B cell (primary cell): ENCODE measurements around the gene MZB1. TPM values are rescaled to one million over a fixed set of nuclear protein-coding genes. Genes with fewer than 3 reads are reported as not detected.

Experiments used
- ATAC-seq: fragments of 200-7000 bp; cut with Tn5 transposase; one replicate; pipeline ENCODE4 v1.10.0; 2021; ENCODE audit warnings: low read depth, mild to moderate bottlenecking, moderate number of reproducible peaks, moderate library complexity
- CTCF ChIA-PET: fragments of 350-600 bp; sonication (Branson Sonifier 250); formaldehyde crosslinking; loops from one replicate; lab custom pipeline; 2021; ENCODE audit warnings: antibody characterized with exemption, inconsistent platforms; lab: Charles Lee
- POLR2A ChIA-PET: fragments of 350-600 bp; sonication (Branson Sonifier 250); formaldehyde crosslinking; loops from one replicate; lab custom pipeline; 2021; ENCODE audit warnings: antibody characterized with exemption; lab: Charles Lee
- DNase-seq: peaks from one replicate; pipeline ENCODE4 v3.0.0; 2013
- H2AFZ ChIP-seq: 2 replicates; pipeline ENCODE4 v1.6.1; 2012; ENCODE audit warnings: mild to moderate bottlenecking, low read depth, low read length; ENCODE audit not compliant: insufficient read depth, poor library complexity, severe bottlenecking
- H3K27ac ChIP-seq, 2 donors: 1 replicate in 1 of 2; 2 replicates in 1 of 2; pipeline ENCODE4 v1.5.1; 2012 to 2013; ENCODE audit warnings: low read length in 2 of 2, mild to moderate bottlenecking in 2 of 2, moderate library complexity in 1 of 2
- H3K27me3 ChIP-seq, 4 experiments: fragments of 200-600 bp in 1 of 4; sonication (generic) in 1 of 4; replicated peaks in 1 of 4; 1 replicate in 2 of 4; 2 replicates in 2 of 4; pipeline versions ENCODE4 v1.6.1 to v1.7.0; 2013 to 2016; ENCODE audit warnings: low read length in 3 of 4, mild to moderate bottlenecking in 2 of 4, mixed read lengths in 1 of 4, moderate library complexity in 1 of 4; ENCODE audit not compliant: insufficient read depth in 4 of 4, control insufficient read depth in 3 of 4; ENCODE audit errors: control extremely low read depth in 1 of 4
- H3K36me3 ChIP-seq, 2 experiments: replicated peaks in 1 of 2; 1 replicate in 1 of 2; 2 replicates in 1 of 2; pipeline versions ENCODE4 v1.6.1 to v1.7.1; 2013; ENCODE audit warnings: low read length in 1 of 2; ENCODE audit not compliant: insufficient read depth in 2 of 2, control insufficient read depth in 1 of 2; ENCODE audit errors: control extremely low read depth in 1 of 2, extremely low read depth in 1 of 2
- H3K4me1 ChIP-seq, 2 donors: fragments of 200-600 bp in 1 of 2; sonication (generic) in 1 of 2; 1 replicate in 1 of 2; 2 replicates in 1 of 2; pipeline versions ENCODE4 v1.5.1 to v1.6.1; 2013 to 2017; ENCODE audit warnings: low read length in 2 of 2; ENCODE audit not compliant: control insufficient read depth in 2 of 2, insufficient read depth in 2 of 2
- H3K4me2 ChIP-seq: replicated peaks from 2 replicates; pipeline ENCODE3; 2012; ENCODE audit warnings: mild to moderate bottlenecking, low read depth, low read length; ENCODE audit not compliant: poor library complexity, severe bottlenecking
- H3K4me3 ChIP-seq, 5 experiments: fragments of 200-600 bp in 1 of 5; sonication (generic) in 1 of 5; 1 replicate in 3 of 5; 2 replicates in 2 of 5; pipeline versions ENCODE4 v1.5.1 to v1.7.0; 2011 to 2016; ENCODE audit warnings: low read length in 4 of 5, mild to moderate bottlenecking in 4 of 5, low read depth in 2 of 5, control low read depth in 1 of 5, moderate library complexity in 1 of 5; ENCODE audit not compliant: insufficient read depth in 1 of 5; ENCODE audit errors: control extremely low read depth in 1 of 5, extremely low read depth in 1 of 5
- H3K79me2 ChIP-seq: fragments of 200-600 bp; sonication (generic); one replicate; pipeline ENCODE4 v1.6.0; 2016; ENCODE audit warnings: low read length; ENCODE audit not compliant: control insufficient read depth, insufficient read depth
- H3K9ac ChIP-seq: fragments of 200-600 bp; sonication (generic); 2 replicates; pipeline ENCODE4 v1.6.1; 2017; ENCODE audit warnings: mild to moderate bottlenecking, low read length, moderate library complexity
- H3K9me3 ChIP-seq, 3 donors: one replicate each; pipeline versions ENCODE4 v1.6.1 to v1.7.1; 2013; ENCODE audit warnings: low read length in 2 of 3; ENCODE audit not compliant: control insufficient read depth in 2 of 3, insufficient read depth in 1 of 3; ENCODE audit errors: control extremely low read depth in 1 of 3
- H4K20me1 ChIP-seq: 2 replicates; pipeline ENCODE4 v1.6.0; 2012; ENCODE audit warnings: mild to moderate bottlenecking, low read length; ENCODE audit not compliant: insufficient read depth, control insufficient read depth, poor library complexity, severe bottlenecking
- H3K27ac Mint-ChIP-seq: one replicate; pipeline ENCODE4 v1.8.0; 2021; ENCODE audit warnings: mixed read lengths
- H3K27me3 Mint-ChIP-seq: one replicate; pipeline ENCODE4 v1.8.0; 2021; ENCODE audit warnings: mixed read lengths
- H3K4me1 Mint-ChIP-seq: one replicate; pipeline ENCODE4 v1.8.0; 2021; ENCODE audit warnings: mixed read lengths
- H3K4me3 Mint-ChIP-seq: one replicate; pipeline ENCODE4 v1.8.0; 2021; ENCODE audit warnings: mixed read lengths
- H3K9me3 Mint-ChIP-seq: one replicate; pipeline ENCODE4 v1.8.0; 2022; ENCODE audit warnings: mixed read lengths; ENCODE audit not compliant: insufficient read depth
- CTCF ChIP-seq: fragments of 200-600 bp; IDR thresholded peaks from one replicate; pipeline ENCODE4 v1.8.0; 2022; ENCODE audit warnings: antibody characterized with exemption, mild to moderate bottlenecking
- EZH2 ChIP-seq: IDR thresholded peaks from 2 replicates; pipeline ENCODE4 v1.6.1; 2012; ENCODE audit warnings: borderline replicate concordance, low read depth, mild to moderate bottlenecking, moderate library complexity, low read length; ENCODE audit not compliant: insufficient read depth, poor library complexity, severe bottlenecking
- WGBS: methylation state at CpG from one replicate; pipeline ENCODE4 v1.1.5; 2013; ENCODE audit warnings: missing lambda C conversion rate; ENCODE audit not compliant: insufficient coverage; 5-methylcytosine and 5-hydroxymethylcytosine counted together
- intact Hi-C: fragments of 100-400 bp; cut with micrococcal nuclease; formaldehyde crosslinking; loops from one replicate; pipeline ENCODE4 v1.10.0; 2022
- polyA plus RNA-seq: library from polyadenylated mRNA; depleted of rRNA; stranded (reverse); fragments of >200 nt; gene quantifications from 2 replicates; pipeline ENCODE4 v1.2.3, GENCODE V29; 2012
- total RNA-seq, 2 donors: library from RNA; stranded (reverse); fragments of 120-200 nt in 1 of 2; gene quantifications; 1 replicate in 1 of 2; 2 replicates in 1 of 2; pipeline versions ENCODE4 v1.2.3 to v1.2.4, GENCODE V29; 2013 to 2022

The MZB1 gene
- total and polyA plus RNA-seq, 2 donors (not counting 1 experiment from before 2014, with no cell fraction given), result 72.2 to 306 TPM

DNA sequence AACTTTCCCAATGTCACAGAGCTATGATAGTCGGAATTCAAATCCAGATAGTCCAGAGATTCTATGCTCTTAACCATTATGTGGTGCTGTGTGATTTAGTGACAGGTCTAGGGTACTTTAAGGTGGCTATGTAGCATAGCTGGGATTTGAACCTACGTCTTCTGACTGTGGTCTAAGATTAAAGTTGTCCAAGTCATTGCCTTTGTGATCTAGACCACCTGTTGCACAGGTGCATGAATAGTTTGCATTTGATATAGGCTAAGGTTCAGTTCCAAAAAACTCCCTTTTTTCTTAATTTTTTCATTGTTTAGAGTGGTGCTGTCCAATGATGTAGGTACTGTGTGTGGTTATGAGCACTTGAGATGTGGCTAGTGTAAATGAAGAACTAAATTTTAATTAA, 45.5 kb downstream of the MZB1 start:
- peak overlapping the region; percentile 27 for H3K4me3 Mint-ChIP-seq
- no peaks in the 10 kb centered on the region for H3K27me3 ChIP-seq
- ATAC-seq, result no peak
- TF ChIP-seq EZH2 (no peak), CTCF (no peak)
- H3K36me3 ChIP-seq, result peaks cover 2 to 6% of the 10 kb centered on the region in 2 experiments
- H4K20me1 ChIP-seq, result peaks cover 68% of the 10 kb centered on the region
- peaks cover 81% of the 10 kb centered on the region for H3K79me2 ChIP-seq
- H3K27ac Mint-ChIP-seq, result no peak overlapping the region
- intact Hi-C loops, result loop anchor here (10.0 kb wide), 1 partner anchor 171 kb away; no protein-coding TSS in a partner anchor
- 88% methylated on average over 1 of the region's 2 CpGs for WGBS
- DNase-seq, result no peak
- H3K9ac ChIP-seq, result no peak overlapping the region
- no peak overlapping the region for H2AFZ ChIP-seq
- H3K4me3 ChIP-seq, result no peak overlapping the region
- H3K27ac ChIP-seq, result no peak overlapping the region
- H3K4me1 ChIP-seq, result peaks cover 29 to 39% of the 10 kb centered on the region in 2 donors
- H3K9me3 Mint-ChIP-seq, result no peaks in the 10 kb centered on the region
- no peaks in the 10 kb centered on the region for H3K27me3 Mint-ChIP-seq
- H3K4me1 Mint-ChIP-seq, result peaks cover 59% of the 10 kb centered on the region
- CTCF ChIA-PET, result interaction anchor here (0.7 to 1.6 kb wide), 3 partner anchors 21 to 48 kb away, joined by 3 to 6 read pairs (median 3); no protein-coding TSS in a partner anchor
- peak overlapping the region; percentile 79 for H3K4me2 ChIP-seq
- POLR2A ChIA-PET, result no interaction called here
- H3K9me3 ChIP-seq, result no peaks in the 10 kb centered on the region

DNA sequence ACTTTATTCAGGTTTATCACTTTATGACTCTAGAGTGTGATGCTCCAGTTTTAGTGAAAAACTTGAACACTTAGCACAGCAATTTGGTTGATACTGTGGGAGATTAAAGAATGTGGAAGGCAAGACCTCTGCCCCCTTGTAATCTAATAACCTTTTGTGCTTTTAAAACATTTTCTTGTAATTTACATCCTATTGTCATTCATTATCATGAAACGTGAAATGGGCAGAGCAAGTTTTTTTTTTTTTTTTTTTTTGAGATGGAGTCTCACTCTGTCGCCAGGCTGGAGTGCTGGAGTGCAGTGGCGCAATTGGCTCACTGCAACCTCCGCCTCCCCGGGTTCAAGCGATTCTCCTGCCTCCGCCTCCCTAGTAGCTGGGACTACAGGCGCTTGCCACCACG, 46.2 kb downstream of the MZB1 start:
- ATAC-seq (no peak), DNase-seq (no peak)
- peak overlapping the region; percentile 94 for H3K9ac ChIP-seq
- no peaks in the 10 kb centered on the region for H3K9me3 ChIP-seq
- peak overlapping the region in 1 of 2 donors; percentile 96 for H3K27ac ChIP-seq
- Mint-ChIP-seq H3K9me3 (no peaks in the 10 kb centered on the region), H3K27me3 (no peaks in the 10 kb centered on the region), H3K4me3 (peak overlapping the region; percentile 100), H3K27ac (no peak overlapping the region), H3K4me1 (peaks cover 55% of the 10 kb centered on the region)
- no peak overlapping the region for H2AFZ ChIP-seq
- H4K20me1 ChIP-seq, result peaks cover 61% of the 10 kb centered on the region
- intact Hi-C loops, result loop anchor here (10.0 kb wide), 1 partner anchor 171 kb away; no protein-coding TSS in a partner anchor
- H3K4me1 ChIP-seq, result peaks cover 29 to 35% of the 10 kb centered on the region in 2 donors
- TF ChIP-seq EZH2 (no peak), CTCF (no peak)
- ChIA-PET POLR2A (no interaction called here), CTCF (interaction anchor here (0.7 to 1.6 kb wide), 3 partner anchors 22 to 48 kb away, joined by 3 to 6 read pairs (median 3); no protein-coding TSS in a partner anchor)
- H3K79me2 ChIP-seq, result peaks cover 74% of the 10 kb centered on the region
- 98% methylated on average over 7 of the region's 9 CpGs for WGBS
- H3K27me3 ChIP-seq, result no peaks in the 10 kb centered on the region
- H3K4me2 ChIP-seq, result peak overlapping the region; percentile 79
- H3K4me3 ChIP-seq, result peak overlapping the region in 3 of 5 experiments; percentile 92 to 99 (median 98)
- peaks cover 2 to 6% of the 10 kb centered on the region in 2 experiments for H3K36me3 ChIP-seq
